Cerebellar cortex (tissue), 1 donor: Measurements from ENCODE around the gene SLC2A13.
A peak's percentile ranks its signal among the peaks of the same experiment; 100 is the strongest.
"Not testable (repeated sequence)": the region's sequence is repeated elsewhere in the genome, so short reads cannot be mapped to it uniquely, and the experiment has no call there.

ENCODE experiments used
- DNase-seq: peaks from one replicate; pipeline ENCODE4 v3.0.0-alpha.2; 2015; ENCODE audit warnings: low spot score

The SLC2A13 gene

DNA sequence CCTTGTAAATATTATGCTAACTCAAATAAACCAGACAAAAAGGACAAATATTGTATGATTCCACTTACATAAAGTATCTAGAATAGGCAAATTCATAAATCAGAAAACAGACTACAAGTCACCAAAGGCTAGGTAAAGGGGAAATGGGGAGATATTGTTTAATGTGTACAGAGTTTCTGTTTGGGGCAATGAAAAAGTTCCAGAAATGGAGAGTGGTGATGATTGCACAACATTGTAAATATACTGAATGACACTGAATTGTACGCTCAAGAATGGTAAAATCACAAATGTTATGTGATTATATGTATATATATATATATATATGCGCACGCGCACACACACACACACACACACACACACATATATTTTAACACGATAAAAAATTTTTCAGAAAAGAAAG lies 182.5 kb downstream of the SLC2A13 start:
- no peak for DNase-seq

DNA sequence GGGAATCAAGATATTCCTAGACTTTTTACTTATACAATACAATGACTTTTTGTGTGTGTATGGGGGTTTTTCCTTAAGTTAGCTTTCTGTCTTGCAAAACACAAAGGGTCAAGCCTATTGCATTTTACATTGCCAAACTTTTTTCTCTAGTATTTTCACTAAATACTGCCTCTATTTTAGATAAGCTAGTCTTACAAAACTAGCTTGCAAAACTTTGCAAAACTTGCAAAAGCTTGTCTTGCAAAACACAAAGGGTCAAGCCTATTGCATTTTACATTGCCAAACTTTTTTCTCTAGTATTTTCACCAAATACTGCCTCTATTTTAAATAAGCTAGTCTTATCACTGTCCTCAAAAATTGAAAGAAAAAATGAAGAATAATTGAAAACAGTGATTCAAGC lies 183.3 kb downstream of the SLC2A13 start:
- not testable (repeated sequence) for DNase-seq

DNA sequence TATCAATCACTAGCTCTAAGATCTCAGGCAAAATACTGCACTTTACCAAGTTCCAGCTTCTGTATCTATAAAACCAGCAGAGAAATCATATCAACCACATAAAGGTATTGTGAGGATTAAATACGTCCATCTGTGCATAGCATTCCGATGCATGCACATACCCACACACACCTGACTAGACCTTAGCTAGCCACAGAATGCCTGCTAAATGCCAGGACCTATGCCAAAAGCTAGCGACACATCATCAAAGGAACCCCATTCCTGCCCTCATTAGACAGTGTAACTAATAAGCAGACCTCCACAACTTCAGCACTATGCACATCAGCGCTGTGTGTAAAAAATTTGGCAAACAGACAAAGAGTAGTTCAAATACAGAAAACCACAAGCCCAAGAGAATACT lies 185.2 kb downstream of the SLC2A13 start:
- DNase-seq: no peak

DNA sequence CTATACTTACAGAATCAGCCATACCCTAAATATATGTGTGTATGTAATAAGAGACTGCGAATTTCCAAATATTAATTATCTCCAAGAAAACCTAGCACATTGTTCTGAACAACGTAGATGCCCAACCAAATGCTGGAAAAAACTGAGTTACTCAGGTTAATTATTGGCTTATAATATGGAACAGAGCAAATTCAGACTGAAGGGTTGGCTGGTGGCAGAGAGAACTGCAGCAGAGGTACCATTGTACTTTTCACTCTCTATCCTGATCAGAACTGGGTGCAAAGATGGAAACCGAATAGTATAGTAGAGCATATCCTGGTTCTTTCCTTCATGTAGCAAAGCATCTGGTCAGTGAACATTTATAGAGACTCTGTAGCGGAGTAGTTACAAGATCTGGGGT lies 185.7 kb downstream of the SLC2A13 start:
- DNase-seq: no peak

DNA sequence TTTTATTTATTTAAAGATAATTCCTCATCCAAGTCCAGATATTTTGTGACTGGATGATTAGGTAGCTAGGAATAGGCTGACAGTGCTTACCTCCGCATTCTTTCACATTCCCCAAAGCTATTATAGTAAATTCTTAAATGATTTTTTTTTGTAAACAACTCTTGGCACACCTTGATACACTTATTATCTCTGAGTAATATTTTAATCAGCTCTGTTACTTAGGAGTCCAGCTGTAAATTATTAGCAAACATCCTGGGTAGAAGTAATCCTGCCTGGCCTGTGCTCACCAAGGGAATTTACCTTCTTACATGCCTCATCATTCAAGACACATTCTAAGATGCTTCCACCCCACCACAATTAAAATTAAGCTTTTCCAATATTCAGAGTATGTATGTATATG lies 186.1 kb downstream of the SLC2A13 start:
- DNase-seq: no peak

DNA sequence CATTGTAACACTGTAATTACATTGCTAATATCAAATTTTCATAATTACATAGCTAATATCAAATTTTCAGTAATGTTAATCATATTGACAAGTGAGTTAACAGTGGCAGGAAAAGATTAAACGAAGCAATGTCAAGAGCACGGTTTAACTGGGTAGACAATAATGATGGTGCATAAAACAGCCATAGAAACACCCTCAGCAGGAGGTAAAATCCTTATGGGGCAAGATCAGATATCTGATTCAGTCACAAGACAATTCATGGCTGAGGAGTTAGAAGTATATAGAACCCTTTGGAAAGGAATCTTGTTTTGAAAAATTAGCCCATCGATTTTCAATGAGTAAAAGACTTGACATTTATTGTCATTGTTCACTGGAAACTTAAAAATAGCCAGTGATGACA lies 190.6 kb downstream of the SLC2A13 start:
- DNase-seq: no peak

DNA sequence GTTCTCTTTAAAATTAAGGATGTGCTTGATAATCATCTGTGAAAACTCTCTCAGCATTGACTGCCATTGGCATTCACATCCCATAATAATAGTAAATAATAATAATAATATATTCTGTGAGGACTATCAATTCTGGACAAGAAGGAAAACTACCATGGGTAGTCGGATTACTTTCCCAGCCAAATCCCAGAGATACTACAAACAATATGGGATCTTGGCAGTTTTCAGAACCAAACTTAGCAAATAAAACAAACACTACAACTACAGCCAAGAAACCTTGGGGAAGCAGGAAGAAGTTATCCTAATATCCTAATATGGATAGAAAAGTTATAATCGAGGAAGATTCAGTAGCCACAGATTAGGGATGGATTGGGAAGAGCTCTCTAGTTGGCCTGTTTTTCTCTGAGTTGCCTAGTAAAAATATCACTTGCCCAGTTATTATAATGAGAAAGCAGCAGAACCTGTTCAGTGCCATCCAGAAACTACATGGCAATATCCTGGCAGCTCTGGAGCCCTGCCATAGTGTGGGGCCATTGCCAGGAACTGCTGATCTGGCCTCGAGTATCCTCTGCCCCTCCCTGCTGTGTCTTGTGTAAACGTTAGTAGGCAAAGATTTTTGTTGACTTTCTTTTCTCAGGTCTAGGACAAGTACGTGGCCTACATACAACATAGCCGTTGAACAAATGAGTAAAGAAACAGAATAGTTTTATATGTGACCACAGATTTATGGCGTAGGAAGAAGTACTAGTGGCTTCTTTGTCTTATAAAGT lies 193.5 kb downstream of the SLC2A13 start:
- peak; percentile 85 for DNase-seq

DNA sequence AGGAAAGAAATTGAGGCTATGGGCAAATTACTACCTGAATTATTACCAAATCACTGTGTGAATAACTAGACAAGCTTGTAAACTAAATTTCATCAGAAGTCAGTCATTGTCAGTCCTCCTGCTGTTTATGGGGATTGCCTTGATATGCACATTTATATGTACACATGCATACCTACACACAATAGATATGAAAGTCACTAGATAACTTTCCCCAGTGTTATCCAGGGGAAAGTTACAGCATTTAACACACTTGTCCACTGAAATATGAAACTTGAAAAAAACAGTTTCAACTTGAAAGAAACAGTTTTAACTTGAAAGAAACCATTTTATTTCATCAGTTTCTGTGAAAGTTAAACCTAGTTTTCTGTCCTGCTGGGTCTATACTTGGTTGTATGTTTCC lies 199.6 kb downstream of the SLC2A13 start:
- DNase-seq: no peak

DNA sequence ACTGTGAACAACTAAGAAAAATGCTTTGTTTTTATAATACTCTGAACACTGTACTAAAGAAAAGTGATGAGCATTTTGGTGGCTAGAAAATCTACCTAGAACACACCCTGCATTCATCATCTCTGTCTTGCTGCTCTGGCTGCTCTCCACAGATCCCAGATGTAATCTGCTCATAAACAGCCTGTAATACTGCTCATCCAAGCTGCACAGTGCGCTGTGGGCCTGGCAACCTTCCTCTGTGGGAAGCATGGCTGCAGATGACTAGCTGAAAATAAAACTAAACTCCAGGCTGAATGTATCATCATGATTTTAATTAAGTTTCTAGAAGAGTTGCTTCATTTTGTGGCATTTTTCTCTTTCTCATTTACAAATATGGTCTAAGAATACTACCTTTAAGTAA lies 200.7 kb downstream of the SLC2A13 start:
- peak; percentile 72 for DNase-seq

DNA sequence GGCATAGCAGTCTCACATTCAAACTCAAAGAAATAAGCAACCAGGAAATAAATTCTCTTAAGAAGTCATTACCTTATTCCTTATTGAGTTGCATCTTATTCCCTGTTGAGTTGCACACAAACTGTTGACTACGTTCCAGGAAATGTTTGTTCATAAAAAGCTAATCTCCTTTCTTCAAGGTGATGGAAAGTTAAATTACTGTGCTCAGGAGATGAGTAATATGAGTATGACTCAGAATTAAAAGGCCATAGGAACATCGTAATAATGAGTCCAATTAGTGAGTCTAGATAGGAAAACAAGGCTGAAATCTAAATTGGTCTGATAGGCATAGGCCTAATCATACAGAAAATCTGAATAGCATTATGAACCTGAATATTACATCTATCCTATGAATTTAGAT lies 203.1 kb downstream of the SLC2A13 start:
- no peak for DNase-seq

DNA sequence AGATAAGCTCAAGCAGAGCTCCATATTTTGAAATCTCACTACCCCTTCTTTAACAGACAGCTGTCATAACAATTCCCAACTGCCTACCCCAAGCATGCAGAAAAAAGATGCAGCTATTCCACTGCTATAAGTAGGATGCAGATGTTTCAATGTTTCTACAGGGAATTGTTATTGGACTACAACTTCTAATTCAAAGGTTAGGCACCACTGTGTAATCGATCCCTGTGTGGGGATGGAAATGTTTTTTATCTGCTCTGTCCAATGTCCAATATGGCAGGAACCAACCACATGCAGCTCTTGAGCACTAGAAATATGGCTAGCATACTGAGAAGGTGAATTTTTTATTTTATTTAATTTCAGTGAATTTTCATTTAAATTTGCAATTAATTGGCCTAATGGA lies 208.6 kb downstream of the SLC2A13 start:
- no peak for DNase-seq

DNA sequence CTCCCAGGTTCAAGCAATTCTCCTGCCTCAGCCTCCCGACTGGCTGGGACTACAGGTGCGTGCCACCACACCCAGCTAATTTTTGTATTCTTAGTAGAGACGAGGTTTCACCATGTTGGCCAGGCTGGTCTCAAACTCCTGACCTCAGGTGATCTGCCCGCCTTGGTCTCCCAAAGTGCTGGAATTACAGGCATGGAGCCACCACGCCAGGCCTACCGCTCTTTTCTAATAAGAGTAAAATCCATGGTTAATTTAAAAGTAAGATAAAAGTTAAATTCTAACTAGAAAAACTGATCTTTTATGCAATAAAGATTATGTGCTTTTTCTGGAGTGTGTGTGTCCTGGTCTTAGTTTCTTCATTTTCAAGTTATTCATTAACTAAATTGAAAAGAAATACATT lies 212.5 kb downstream of the SLC2A13 start:
- DNase-seq: not testable (repeated sequence)

DNA sequence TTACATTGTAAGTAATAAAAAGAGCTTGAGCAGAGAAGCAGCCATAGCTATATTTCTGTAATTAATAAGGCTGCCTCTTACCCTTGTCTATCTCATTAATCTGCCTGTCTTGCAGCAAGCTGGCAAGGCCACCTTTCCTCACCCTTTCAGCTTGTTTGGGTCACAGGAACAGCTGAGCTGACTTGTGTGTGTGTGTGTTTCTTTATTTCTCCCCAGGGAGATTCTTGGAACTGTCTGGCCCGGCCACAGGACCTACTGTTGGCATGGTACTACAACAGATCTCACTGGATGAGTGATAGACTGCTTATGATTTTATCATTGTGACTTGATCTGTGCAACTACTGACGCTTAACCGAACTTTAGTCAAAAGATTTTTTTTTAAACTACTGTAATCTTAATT lies 213.7 kb downstream of the SLC2A13 start:
- DNase-seq: no peak

DNA sequence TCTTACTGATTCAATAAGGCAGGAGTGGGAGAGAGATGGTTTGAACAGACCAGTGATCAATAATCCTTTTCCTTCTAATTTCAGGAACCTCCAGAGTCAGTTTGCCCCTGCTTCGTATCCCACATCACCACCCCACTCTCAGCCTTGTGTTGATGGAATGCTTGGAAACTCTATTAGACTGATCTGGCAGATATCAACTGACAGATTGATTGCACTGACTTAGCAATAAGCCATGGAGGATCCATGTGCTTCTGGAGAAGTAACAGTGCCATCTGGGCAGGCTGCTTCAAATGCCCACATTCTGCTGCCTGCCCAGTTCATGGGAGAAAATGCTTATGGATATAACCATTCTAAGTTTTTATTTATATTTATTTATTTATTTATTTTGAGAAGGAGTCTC lies 218.0 kb downstream of the SLC2A13 start:
- DNase-seq: no peak

DNA sequence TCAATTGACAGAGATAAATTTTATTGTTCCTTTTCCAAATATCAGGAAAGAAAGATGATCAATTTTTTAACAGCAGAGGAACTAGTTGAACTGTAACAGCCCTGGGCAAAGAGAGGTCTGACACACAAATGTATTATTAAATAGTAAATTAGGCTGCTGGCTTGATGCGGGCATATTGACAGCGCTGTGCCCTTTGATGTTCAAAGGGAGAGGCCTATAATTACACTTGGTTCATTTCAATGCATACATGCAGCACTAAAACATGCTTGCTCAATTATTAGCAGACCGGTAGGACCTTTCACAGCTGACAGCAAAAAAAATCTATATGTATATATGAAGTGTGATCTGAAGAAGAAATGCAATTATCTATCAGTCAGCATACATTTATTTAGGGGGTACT lies 219.8 kb downstream of the SLC2A13 start:
- DNase-seq: no peak

DNA sequence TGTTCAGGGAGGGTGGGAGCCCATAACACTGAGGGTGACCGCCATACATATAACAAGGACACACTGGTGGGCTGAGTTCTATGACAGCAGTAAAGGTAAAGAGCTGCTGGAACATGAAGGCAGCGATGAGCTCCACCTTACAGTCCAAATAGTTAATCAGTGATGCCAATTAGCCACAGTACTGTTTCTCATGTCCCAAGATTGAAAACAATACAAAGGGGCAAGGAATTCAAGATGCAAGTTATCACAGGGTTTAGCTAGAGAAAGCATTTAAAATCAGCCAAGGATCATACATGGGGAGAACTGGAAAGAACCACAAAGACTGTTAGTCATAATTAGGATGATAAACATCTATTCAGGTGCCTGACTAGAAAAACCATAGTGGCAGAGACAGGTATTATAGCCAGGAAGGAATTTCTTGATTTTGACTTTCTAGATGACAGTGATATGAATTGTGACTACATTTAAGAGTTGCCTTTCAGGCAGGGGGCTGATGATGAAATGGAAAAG lies 221.2 kb downstream of the SLC2A13 start:
- no peak for DNase-seq

DNA sequence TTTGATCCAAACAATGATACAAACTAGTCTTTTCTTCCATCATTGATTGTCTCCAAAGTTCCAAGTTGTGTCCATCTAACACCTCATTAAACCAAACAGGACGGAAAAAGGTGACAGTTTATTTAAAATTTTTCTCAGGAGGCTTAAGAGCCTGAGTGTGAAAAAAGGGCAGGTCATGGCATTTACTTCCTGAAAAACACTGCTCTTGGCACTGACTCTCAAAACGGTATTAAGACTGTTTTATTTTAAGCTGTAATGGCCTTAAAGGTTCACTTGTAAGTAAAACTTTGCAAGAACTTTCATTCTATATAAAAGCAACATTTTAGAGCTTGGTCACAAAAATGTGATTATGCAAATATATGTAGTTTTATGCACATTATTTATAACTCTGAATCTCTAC lies 222.5 kb downstream of the SLC2A13 start:
- no peak for DNase-seq

DNA sequence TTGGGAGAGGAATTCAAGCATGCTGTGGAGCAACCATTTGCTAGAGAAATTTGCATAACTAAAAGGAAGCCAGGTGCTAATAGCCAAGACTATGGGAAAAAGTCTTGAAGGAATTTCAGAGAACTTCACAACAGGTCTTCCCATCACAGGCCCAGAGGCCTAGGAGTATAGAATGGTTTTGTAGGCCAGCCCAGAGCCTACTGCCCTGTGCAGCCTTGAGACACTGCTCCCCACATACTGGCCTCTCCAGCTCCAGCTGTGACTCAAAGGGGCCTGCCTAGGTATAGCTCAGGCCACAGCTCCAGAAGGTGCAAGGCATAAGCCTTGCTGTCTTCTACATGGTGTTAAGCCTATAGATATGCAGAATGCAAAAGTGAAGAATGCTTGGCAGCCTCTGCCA lies 227.1 kb downstream of the SLC2A13 start:
- DNase-seq: no peak

DNA sequence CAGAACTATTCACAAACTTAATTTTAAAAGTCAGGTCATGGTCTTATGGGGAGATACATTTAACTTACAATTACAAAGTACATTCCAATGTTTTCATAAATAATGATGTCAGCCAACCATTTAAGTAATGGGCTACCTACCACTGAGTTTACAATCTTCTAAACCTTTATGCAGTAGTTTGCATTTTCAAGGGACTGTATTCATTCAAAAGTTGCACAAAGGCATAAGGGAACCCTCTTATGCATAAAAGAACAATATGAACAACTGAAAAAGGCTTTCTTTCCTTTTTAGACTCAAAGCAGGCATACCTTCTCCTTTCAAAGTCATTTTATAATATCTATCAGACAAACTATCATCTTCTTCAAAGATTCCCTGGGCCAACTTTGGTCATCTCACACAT lies 230.2 kb downstream of the SLC2A13 start:
- no peak for DNase-seq

DNA sequence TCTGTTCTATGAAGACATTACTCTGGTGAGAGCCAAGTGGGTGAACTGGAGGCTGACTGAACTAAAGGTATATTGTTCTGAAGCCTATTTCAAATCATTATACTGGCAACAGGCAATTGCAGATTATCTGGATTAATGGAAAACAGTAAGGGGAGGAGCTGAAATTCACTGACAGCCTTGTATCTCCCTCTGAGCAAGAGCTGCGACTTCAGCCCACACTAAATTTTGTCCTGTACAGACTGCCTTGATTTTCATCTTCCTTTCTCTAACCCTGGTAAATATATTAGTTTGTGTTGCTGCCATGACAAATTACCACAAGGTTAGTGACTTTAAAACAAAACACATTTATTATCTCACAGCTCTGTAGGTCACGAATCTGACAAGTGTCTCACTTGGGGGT lies 231.1 kb downstream of the SLC2A13 start:
- no peak for DNase-seq

DNA sequence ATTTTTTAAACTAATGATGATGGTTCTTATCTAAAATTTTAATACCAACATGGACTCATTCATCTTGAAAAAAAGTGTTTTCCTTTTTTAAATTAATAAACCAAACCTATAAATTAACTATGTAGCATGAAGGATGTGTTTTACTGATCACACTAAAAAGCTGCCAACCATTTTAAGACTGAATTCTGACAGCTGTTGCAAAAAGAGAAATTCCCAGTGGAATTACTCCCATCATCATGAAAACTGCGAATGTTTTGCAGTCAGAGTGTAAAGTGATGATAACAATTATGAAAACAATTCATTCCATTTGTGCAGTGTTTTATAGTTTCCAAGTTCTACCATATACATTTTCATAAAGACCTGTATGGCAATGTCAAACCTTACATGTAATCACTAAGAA lies 232.8 kb downstream of the SLC2A13 start:
- DNase-seq: no peak

DNA sequence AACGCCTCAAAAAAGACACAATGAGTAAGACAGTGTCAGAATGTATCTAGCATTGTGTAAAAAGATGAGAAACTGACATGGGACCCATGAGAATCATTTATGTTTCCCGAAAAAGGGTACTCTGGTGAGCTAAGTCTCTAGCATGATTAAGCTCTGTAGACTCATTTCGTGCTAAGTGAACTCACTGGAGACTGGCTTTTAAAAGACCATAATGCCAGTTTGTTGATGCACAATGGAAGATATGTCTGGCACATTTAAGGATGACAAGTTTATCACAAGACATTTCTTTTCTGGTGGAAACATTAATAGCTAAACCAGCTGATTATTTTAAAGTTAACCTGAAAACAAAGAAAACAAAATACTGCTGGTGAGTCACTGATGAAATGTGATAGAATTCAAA lies 233.5 kb downstream of the SLC2A13 start:
- no peak for DNase-seq

DNA sequence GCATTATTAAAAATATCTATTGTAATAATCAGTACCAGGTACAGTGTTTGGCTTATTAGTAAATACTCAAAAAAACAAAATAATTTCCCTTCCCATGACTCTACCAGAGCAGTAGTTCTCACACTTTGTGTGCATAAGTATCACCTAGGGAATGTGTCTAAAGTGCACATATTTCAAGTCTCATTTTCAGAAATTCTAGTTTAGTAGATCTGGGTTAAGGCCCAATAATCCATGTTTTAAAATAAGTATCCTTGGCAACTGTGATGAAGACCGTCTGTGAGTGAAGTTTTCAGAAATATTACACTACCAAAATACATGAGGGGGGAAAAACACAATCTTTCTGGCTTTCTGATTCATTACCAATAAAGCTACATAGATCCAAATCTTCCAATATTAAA lies 237.6 kb downstream of the SLC2A13 start:
- no peak for DNase-seq

DNA sequence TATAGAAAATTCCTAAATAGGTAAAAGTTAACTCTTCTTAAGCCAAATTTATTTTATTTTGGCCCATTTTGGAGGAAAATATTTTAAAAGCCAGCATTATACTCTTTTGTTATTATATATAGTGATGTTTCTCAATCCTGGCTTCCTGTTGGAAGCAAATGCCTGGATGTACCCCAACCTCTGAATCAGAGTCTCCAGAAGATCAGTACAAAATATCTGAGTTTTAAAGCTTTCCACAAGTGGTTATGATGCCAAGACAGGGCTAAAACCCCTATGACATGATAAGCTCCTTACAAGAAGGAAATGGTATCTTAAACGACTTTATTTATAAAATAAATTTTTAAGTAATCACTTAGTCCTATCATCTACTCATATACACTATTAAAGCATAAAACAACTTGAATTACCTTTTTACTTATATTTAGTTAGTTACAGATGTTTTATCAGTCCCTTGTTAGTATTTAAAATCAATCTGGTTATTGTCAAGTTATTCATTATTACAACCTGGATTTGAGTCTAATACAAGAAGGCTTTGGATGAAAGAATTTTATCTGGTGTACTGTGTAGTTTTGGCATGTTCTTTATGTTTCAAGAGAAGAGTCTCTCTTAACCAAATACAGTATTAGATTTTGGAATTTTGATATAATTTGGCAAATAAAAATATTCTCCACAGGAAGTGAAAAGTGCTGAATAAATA lies 238.1 kb downstream of the SLC2A13 start:
- DNase-seq: no peak
